ENCODE results near the gene ERG. TPM values are rescaled to one million over a fixed set of nuclear protein-coding genes. Genes with fewer than 3 reads are reported as not detected.

The ERG gene
- total RNA-seq, 1 experiment from 2014 or later = 4.5 TPM

DNA sequence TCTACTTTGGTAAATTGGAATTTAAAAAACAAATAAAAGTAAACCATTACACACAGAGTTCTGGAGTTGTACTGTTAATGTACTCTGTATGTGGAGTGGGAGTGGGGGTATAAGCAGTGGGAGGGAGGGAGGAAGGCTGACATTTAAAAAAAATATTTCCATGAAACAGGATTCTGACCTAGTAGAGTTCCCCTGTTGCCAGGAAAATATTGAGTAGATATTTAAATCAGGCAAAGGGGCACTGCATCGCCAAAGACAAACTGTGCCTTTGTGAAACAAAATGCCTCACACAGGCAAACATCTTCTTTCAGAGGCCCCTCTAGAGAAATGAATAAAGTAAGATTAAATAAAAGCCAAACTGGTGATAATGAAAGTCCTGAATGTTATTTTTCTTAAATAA lies 87.8 kb downstream of the ERG start:
- H3K9me3 Mint-ChIP-seq = peaks cover 17% of the 10 kb centered on the region
- CTCF ChIA-PET = no interaction called here
- no peak for TF ChIP-seq RORB (CRISPR knock-in tag; IDR thresholded peaks at IDR 0.05)
- TF ChIP-seq HMGA2 (CRISPR knock-in tag; IDR thresholded peaks at IDR 0.05) = no peak
- TF ChIP-seq RELA (CRISPR knock-in tag; IDR thresholded peaks at IDR 0.05; ENCODE audit: borderline replicate concordance) = no peak
- TF ChIP-seq, protein P1, sequence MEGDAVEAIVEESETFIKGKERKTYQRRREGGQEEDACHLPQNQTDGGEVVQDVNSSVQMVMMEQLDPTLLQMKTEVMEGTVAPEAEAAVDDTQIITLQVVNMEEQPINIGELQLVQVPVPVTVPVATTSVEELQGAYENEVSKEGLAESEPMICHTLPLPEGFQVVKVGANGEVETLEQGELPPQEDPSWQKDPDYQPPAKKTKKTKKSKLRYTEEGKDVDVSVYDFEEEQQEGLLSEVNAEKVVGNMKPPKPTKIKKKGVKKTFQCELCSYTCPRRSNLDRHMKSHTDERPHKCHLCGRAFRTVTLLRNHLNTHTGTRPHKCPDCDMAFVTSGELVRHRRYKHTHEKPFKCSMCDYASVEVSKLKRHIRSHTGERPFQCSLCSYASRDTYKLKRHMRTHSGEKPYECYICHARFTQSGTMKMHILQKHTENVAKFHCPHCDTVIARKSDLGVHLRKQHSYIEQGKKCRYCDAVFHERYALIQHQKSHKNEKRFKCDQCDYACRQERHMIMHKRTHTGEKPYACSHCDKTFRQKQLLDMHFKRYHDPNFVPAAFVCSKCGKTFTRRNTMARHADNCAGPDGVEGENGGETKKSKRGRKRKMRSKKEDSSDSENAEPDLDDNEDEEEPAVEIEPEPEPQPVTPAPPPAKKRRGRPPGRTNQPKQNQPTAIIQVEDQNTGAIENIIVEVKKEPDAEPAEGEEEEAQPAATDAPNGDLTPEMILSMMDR (IDR thresholded peaks at IDR 0.05) = no peak
- no peak for TF ChIP-seq KAT7 (CRISPR knock-in tag; IDR thresholded peaks at IDR 0.05; ENCODE audit: borderline replicate concordance)
- TF ChIP-seq, protein P2, sequence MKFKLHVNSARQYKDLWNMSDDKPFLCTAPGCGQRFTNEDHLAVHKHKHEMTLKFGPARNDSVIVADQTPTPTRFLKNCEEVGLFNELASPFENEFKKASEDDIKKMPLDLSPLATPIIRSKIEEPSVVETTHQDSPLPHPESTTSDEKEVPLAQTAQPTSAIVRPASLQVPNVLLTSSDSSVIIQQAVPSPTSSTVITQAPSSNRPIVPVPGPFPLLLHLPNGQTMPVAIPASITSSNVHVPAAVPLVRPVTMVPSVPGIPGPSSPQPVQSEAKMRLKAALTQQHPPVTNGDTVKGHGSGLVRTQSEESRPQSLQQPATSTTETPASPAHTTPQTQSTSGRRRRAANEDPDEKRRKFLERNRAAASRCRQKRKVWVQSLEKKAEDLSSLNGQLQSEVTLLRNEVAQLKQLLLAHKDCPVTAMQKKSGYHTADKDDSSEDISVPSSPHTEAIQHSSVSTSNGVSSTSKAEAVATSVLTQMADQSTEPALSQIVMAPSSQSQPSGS (CRISPR knock-in tag; IDR thresholded peaks at IDR 0.05; ENCODE audit: borderline replicate concordance, low read depth) = no peak
- TF ChIP-seq, protein P3, sequence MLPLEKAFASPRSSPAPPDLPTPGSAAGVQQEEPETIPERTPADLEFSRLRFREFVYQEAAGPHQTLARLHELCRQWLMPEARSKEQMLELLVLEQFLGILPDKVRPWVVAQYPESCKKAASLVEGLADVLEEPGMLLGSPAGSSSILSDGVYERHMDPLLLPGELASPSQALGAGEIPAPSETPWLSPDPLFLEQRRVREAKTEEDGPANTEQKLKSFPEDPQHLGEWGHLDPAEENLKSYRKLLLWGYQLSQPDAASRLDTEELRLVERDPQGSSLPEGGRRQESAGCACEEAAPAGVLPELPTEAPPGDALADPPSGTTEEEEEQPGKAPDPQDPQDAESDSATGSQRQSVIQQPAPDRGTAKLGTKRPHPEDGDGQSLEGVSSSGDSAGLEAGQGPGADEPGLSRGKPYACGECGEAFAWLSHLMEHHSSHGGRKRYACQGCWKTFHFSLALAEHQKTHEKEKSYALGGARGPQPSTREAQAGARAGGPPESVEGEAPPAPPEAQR (CRISPR knock-in tag; IDR thresholded peaks at IDR 0.05) = no peak
- TF ChIP-seq, protein P4, sequence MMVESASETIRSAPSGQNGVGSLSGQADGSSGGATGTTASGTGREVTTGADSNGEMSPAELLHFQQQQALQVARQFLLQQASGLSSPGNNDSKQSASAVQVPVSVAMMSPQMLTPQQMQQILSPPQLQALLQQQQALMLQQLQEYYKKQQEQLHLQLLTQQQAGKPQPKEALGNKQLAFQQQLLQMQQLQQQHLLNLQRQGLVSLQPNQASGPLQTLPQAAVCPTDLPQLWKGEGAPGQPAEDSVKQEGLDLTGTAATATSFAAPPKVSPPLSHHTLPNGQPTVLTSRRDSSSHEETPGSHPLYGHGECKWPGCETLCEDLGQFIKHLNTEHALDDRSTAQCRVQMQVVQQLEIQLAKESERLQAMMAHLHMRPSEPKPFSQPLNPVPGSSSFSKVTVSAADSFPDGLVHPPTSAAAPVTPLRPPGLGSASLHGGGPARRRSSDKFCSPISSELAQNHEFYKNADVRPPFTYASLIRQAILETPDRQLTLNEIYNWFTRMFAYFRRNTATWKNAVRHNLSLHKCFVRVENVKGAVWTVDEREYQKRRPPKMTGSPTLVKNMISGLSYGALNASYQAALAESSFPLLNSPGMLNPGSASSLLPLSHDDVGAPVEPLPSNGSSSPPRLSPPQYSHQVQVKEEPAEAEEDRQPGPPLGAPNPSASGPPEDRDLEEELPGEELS (CRISPR knock-in tag; IDR thresholded peaks at IDR 0.05) = no peak
- no peak for TF ChIP-seq GRHL2 (CRISPR knock-in tag; IDR thresholded peaks at IDR 0.05; ENCODE audit: insufficient replicate concordance, severe bottlenecking)
- TF ChIP-seq NFYB (CRISPR knock-in tag; conservative IDR thresholded peaks at IDR 0.05; ENCODE audit: low read depth) = no peak
- TF ChIP-seq ZNF396 (CRISPR knock-in tag; IDR thresholded peaks at IDR 0.05; ENCODE audit: borderline replicate concordance) = no peak
- TF ChIP-seq, protein P5, sequence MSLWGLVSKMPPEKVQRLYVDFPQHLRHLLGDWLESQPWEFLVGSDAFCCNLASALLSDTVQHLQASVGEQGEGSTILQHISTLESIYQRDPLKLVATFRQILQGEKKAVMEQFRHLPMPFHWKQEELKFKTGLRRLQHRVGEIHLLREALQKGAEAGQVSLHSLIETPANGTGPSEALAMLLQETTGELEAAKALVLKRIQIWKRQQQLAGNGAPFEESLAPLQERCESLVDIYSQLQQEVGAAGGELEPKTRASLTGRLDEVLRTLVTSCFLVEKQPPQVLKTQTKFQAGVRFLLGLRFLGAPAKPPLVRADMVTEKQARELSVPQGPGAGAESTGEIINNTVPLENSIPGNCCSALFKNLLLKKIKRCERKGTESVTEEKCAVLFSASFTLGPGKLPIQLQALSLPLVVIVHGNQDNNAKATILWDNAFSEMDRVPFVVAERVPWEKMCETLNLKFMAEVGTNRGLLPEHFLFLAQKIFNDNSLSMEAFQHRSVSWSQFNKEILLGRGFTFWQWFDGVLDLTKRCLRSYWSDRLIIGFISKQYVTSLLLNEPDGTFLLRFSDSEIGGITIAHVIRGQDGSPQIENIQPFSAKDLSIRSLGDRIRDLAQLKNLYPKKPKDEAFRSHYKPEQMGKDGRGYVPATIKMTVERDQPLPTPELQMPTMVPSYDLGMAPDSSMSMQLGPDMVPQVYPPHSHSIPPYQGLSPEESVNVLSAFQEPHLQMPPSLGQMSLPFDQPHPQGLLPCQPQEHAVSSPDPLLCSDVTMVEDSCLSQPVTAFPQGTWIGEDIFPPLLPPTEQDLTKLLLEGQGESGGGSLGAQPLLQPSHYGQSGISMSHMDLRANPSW (CRISPR knock-in tag; conservative IDR thresholded peaks at IDR 0.05; ENCODE audit: low read depth) = no peak
- no peak for TF ChIP-seq IRF2 (CRISPR knock-in tag; IDR thresholded peaks at IDR 0.05; ENCODE audit: borderline replicate concordance, low read depth)
- no peak for TF ChIP-seq ZNF416 (CRISPR knock-in tag; IDR thresholded peaks at IDR 0.05)
- no peak for TF ChIP-seq TCF7 (CRISPR knock-in tag; IDR thresholded peaks at IDR 0.05; ENCODE audit: low read depth)
- no peak for TF ChIP-seq CBFB (CRISPR knock-in tag; IDR thresholded peaks at IDR 0.05; ENCODE audit: low read depth)
- no peak for TF ChIP-seq ZNF671 (CRISPR knock-in tag; IDR thresholded peaks at IDR 0.05)
- no peak for TF ChIP-seq SMAD3 (CRISPR knock-in tag; IDR thresholded peaks at IDR 0.05; ENCODE audit: borderline replicate concordance)

More for the DNA sequence above, 87.8 kb downstream of the ERG start:
- POLR2A ChIA-PET = no interaction called here
- no peaks in the 10 kb centered on the region for H3K27me3 Mint-ChIP-seq (ENCODE audit: low read depth)
- peaks cover 13% of the 10 kb centered on the region; the same call in 1 of the 2 replicates for H3K36me3 Mint-ChIP-seq
- no peak overlapping the region for H3K27ac Mint-ChIP-seq
- ATAC-seq (no peak), DNase-seq (ENCODE audit: low spot score) (no peak)
- peaks cover 35% of the 10 kb centered on the region for H3K4me1 Mint-ChIP-seq
- no peak overlapping the region for H3K4me3 Mint-ChIP-seq

Data from WTC11 (cell line).